ENCODE results near the gene ATL1.

GRCh38 chr14:50578433-50578832 lies 18.5 kb downstream of the ATL1 start:
- TF ChIP-seq CTCF (conservative IDR thresholded peaks at IDR 0.05; ENCODE audit: low read depth, low read length) (no peak), RFX5 (IDR thresholded peaks at IDR 0.05; ENCODE audit: low read depth, low read length) (no peak), POLR2A (IDR thresholded peaks at IDR 0.05; ENCODE audit: low read depth, low read length) (no peak), USF2 (IDR thresholded peaks at IDR 0.05; ENCODE audit: low read depth, low read length) (no peak), ELK1 (IDR thresholded peaks at IDR 0.05; ENCODE audit: borderline replicate concordance, low read depth, low read length) (no peak), RAD21 (IDR thresholded peaks at IDR 0.05; ENCODE audit: low read length) (no peak), SMC3 (IDR thresholded peaks at IDR 0.05; ENCODE audit: low read depth, low read length) (no peak), CEBPB (IDR thresholded peaks at IDR 0.05; ENCODE audit: low read depth, low read length) (no peak), BHLHE40 (IDR thresholded peaks at IDR 0.05; ENCODE audit: low read depth, low read length) (no peak), NFE2L2 (IDR thresholded peaks at IDR 0.05; ENCODE audit: low read depth, low read length) (no peak), MXI1 (IDR thresholded peaks at IDR 0.05; ENCODE audit: borderline replicate concordance, low read depth, low read length) (no peak), FOS (IDR thresholded peaks at IDR 0.05; ENCODE audit: low read depth, low read length) (no peak), CHD1 (IDR thresholded peaks at IDR 0.05; ENCODE audit: low read depth, low read length) (no peak), RCOR1 (IDR thresholded peaks at IDR 0.05; ENCODE audit: insufficient replicate concordance, low read length) (no peak)

Data from IMR-90 (cell line).